Liver (tissue), 9 donors: ENCODE results near the gene SRSF10. TPM values are rescaled to one million over a fixed set of nuclear protein-coding genes. Genes with fewer than 3 reads are reported as not detected.

Experiments used
- DNase-seq: peaks from one replicate; pipeline ENCODE4 v3.0.0-alpha.2; 2017; ENCODE audit warnings: low spot score
- H3K27ac ChIP-seq, 2 donors: one replicate each; pipeline ENCODE4 v1.7.0; 2013; ENCODE audit warnings: inconsistent platforms in 2 of 2, low read length in 2 of 2, control low read depth in 1 of 2, low read depth in 1 of 2, mild to moderate bottlenecking in 1 of 2
- H3K27me3 ChIP-seq, 4 donors: one replicate each; pipeline versions ENCODE4 v1.6.1 to v1.7.0; 2013; ENCODE audit warnings: low read length in 3 of 4, inconsistent platforms in 1 of 4, mild to moderate bottlenecking in 1 of 4, moderate library complexity in 1 of 4; ENCODE audit not compliant: control insufficient read depth in 4 of 4, insufficient read depth in 4 of 4
- H3K36me3 ChIP-seq, 4 donors: one replicate each; pipeline versions ENCODE4 v1.6.1 to v1.7.0; 2013; ENCODE audit warnings: low read length in 3 of 4, mild to moderate bottlenecking in 3 of 4, low read depth in 1 of 4, moderate library complexity in 1 of 4; ENCODE audit not compliant: control insufficient read depth in 4 of 4, insufficient read depth in 3 of 4
- H3K4me1 ChIP-seq, 4 donors: one replicate each; pipeline versions ENCODE4 v1.6.1 to v1.7.0; 2013; ENCODE audit warnings: low read length in 3 of 4, mild to moderate bottlenecking in 3 of 4, moderate library complexity in 1 of 4; ENCODE audit not compliant: control insufficient read depth in 4 of 4, insufficient read depth in 4 of 4
- H3K4me3 ChIP-seq, 3 donors: one replicate each; pipeline versions ENCODE4 v1.6.1 to v1.7.0; 2013; ENCODE audit warnings: low read length in 3 of 3, control low read depth in 1 of 3, low read depth in 1 of 3, mild to moderate bottlenecking in 1 of 3
- H3K9ac ChIP-seq, 2 donors: one replicate each; pipeline ENCODE4 v1.7.0; 2013; ENCODE audit warnings: low read length in 2 of 2, mild to moderate bottlenecking in 2 of 2, moderate library complexity in 2 of 2, control low read depth in 1 of 2, low read depth in 1 of 2
- H3K9me3 ChIP-seq, 4 donors: one replicate each; pipeline versions ENCODE4 v1.6.1 to v1.7.0; 2013; ENCODE audit warnings: low read length in 3 of 4; ENCODE audit not compliant: control insufficient read depth in 4 of 4
- ATF3 ChIP-seq: IDR thresholded peaks from 2 replicates; pipeline ENCODE4 v1.6.1; 2016; ENCODE audit warnings: antibody characterized with exemption
- CTCF ChIP-seq: fragments of 150-350 bp; IDR thresholded peaks from 2 replicates; pipeline ENCODE4 v1.5.1; 2017; ENCODE audit warnings: improper control_type of control experiment, low read depth, low read length; ENCODE audit not compliant: missing input control
- EGR1 ChIP-seq, 2 donors: IDR thresholded peaks; 2 replicates each; pipeline ENCODE4 v1.6.1; 2016 to 2018; ENCODE audit warnings: antibody characterized with exemption in 2 of 2, low read depth in 2 of 2
- FOXA1 ChIP-seq: IDR thresholded peaks from 2 replicates; pipeline ENCODE4 v1.6.1; 2016; ENCODE audit warnings: antibody characterized with exemption
- FOXA2 ChIP-seq: IDR thresholded peaks from 2 replicates; pipeline ENCODE4 v1.6.1; 2016; ENCODE audit warnings: antibody characterized with exemption
- GABPA ChIP-seq, 2 donors: IDR thresholded peaks in 1 of 2; conservative IDR thresholded peaks in 1 of 2; 2 replicates each; pipeline ENCODE4 v1.6.1; 2016; ENCODE audit warnings: antibody characterized with exemption in 2 of 2, mild to moderate bottlenecking in 1 of 2, moderate library complexity in 1 of 2
- HNF4A ChIP-seq, 2 donors: conservative IDR thresholded peaks; 2 replicates each; pipeline ENCODE4 v1.6.1; 2016; ENCODE audit warnings: antibody characterized with exemption in 2 of 2, mild to moderate bottlenecking in 2 of 2
- HNF4G ChIP-seq: IDR thresholded peaks from 2 replicates; pipeline ENCODE4 v1.6.1; 2016; ENCODE audit warnings: antibody characterized with exemption
- JUND ChIP-seq, 2 donors: IDR thresholded peaks; 2 replicates each; pipeline ENCODE4 v1.6.1; 2016; ENCODE audit warnings: antibody characterized with exemption in 2 of 2
- NR2F2 ChIP-seq: IDR thresholded peaks from 2 replicates; pipeline ENCODE4 v1.6.1; 2016; ENCODE audit warnings: antibody characterized with exemption
- REST ChIP-seq: IDR thresholded peaks from 2 replicates; pipeline ENCODE4 v1.6.1; 2016; ENCODE audit warnings: antibody characterized with exemption, mild to moderate bottlenecking
- RXRA ChIP-seq, 2 donors: IDR thresholded peaks; 2 replicates each; pipeline ENCODE4 v1.6.1; 2017 to 2018; ENCODE audit warnings: antibody characterized with exemption in 2 of 2, mild to moderate bottlenecking in 1 of 2
- TAF1 ChIP-seq: conservative IDR thresholded peaks from 2 replicates; pipeline ENCODE4 v1.6.1; 2016; ENCODE audit warnings: antibody characterized with exemption, mild to moderate bottlenecking
- YY1 ChIP-seq: IDR thresholded peaks from 2 replicates; pipeline ENCODE4 v1.6.1; 2016; ENCODE audit warnings: antibody characterized with exemption, mild to moderate bottlenecking
- WGBS: extraction: QIAGEN DNeasy Blood & Tissue Kit; methylation state at CpG from one replicate; pipeline ENCODE4 v1.1.7; 2013; 5-methylcytosine and 5-hydroxymethylcytosine counted together
- polyA plus RNA-seq, 2 donors: library from polyadenylated mRNA; stranded (reverse) in 1 of 2; unstranded in 1 of 2; fragments of 200-250 nt in 1 of 2; fragments of >200 nt in 1 of 2; fragmentation: Nextera tagmentation in 1 of 2; extraction: Ambion mirVana in 1 of 2; gene quantifications; one replicate each; pipeline versions ENCODE4 v1.2.1 to v1.2.3, GENCODE V29; 2013 to 2015
- total RNA-seq, 2 donors: library from RNA; depleted of rRNA; stranded (reverse); fragments of >200 nt; gene quantifications; one replicate each; pipeline ENCODE4 v1.2.3, GENCODE V29; 2014
- TF ChIP-seq, protein P1 (sequence below): IDR thresholded peaks from 2 replicates; pipeline ENCODE4 v1.6.1; 2016; ENCODE audit warnings: antibody characterized with exemption
- donor health status: healthy.
- donor health status: healthy.
- donor health status: healthy.
- donor health status: healthy.
- donor health status: healthy.

SRSF10 gene
- total and polyA plus RNA-seq, 4 donors = 29.9 to 77.5 (median 63.8) TPM

GRCh38 chr1:23957096-23957495 lies 23.0 kb downstream of the SRSF10 start:
- H3K27ac ChIP-seq = no peak overlapping the region
- no peaks in the 10 kb centered on the region for H3K36me3 ChIP-seq
- no peaks in the 10 kb centered on the region for H3K27me3 ChIP-seq
- TF ChIP-seq FOXA2 = no peak
- no peak for TF ChIP-seq JUND (IDR thresholded peaks at IDR 0.05)
- TF ChIP-seq EGR1 (IDR thresholded peaks at IDR 0.05; ENCODE audit: low read depth in 2 of 2) = no peak
- no peak for TF ChIP-seq CTCF
- TF ChIP-seq NR2F2 = no peak
- no peak for TF ChIP-seq HNF4A (conservative IDR thresholded peaks at IDR 0.05)
- no peak for TF ChIP-seq FOXA1
- TF ChIP-seq REST = no peak
- no peak for TF ChIP-seq TAF1
- TF ChIP-seq HNF4G = no peak
- no peak overlapping the region for H3K9ac ChIP-seq
- H3K9me3 ChIP-seq = no peaks in the 10 kb centered on the region
- H3K4me1 ChIP-seq = peaks cover 0 to 17% (median 11%) of the 10 kb centered on the region in 4 donors
- WGBS = 69% methylated on average over 7 of the region's 7 CpGs
- DNase-seq = no peak
- no peak overlapping the region for H3K4me3 ChIP-seq

- WGBS = 81% methylated on average over 3 of the region's 3 CpGs
- H3K4me3 ChIP-seq = no peak overlapping the region
- no peak overlapping the region for H3K9ac ChIP-seq
- no peaks in the 10 kb centered on the region for H3K27me3 ChIP-seq
- peaks cover 0 to 2% (median 0%) of the 10 kb centered on the region in 4 donors for H3K4me1 ChIP-seq
- H3K27ac ChIP-seq = no peak overlapping the region
- H3K9me3 ChIP-seq = no peaks in the 10 kb centered on the region
- DNase-seq = no peak
- H3K36me3 ChIP-seq = no peaks in the 10 kb centered on the region
- TF ChIP-seq YY1 = no peak
- no peak for TF ChIP-seq RXRA (IDR thresholded peaks at IDR 0.05)
- TF ChIP-seq, protein P1, sequence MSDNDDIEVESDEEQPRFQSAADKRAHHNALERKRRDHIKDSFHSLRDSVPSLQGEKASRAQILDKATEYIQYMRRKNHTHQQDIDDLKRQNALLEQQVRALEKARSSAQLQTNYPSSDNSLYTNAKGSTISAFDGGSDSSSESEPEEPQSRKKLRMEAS = no peak
- TF ChIP-seq JUND (IDR thresholded peaks at IDR 0.05) = no peak
- TF ChIP-seq ATF3 = no peak
- TF ChIP-seq FOXA1 = no peak
Measured at GRCh38 chr1:23953020-23953419, 27.1 kb downstream of the SRSF10 start.

- Histone ChIP-seq H3K9ac (no peak overlapping the region), H3K9me3 (peaks cover 0 to 8% (median 1%) of the 10 kb centered on the region in 4 donors), H3K27me3 (no peaks in the 10 kb centered on the region), H3K27ac (no peak overlapping the region), H3K4me3 (no peak overlapping the region), H3K36me3 (no peaks in the 10 kb centered on the region), H3K4me1 (no peaks in the 10 kb centered on the region)
- no peak for DNase-seq
- no peak for TF ChIP-seq FOXA2
- no peak for TF ChIP-seq HNF4A (conservative IDR thresholded peaks at IDR 0.05)
- TF ChIP-seq CTCF = no peak
- no peak for TF ChIP-seq NR2F2
- TF ChIP-seq GABPA (IDR thresholded peaks at IDR 0.05 in 1 of 2, conservative IDR thresholded peaks at IDR 0.05 in 1 of 2) = no peak
- no peak for TF ChIP-seq REST
- no peak for TF ChIP-seq RXRA (IDR thresholded peaks at IDR 0.05)
- TF ChIP-seq ATF3 = no peak
Measured at GRCh38 chr1:23947366-23947765, 32.8 kb downstream of the SRSF10 start.
